Adrenal gland (tissue), 12 donors: ENCODE data around the gene HOXA3. TPM values are rescaled to one million over a fixed set of nuclear protein-coding genes. Genes with fewer than 3 reads are reported as not detected.

Source experiments
- DNase-seq, 7 donors: peaks; one replicate each; pipeline ENCODE4 v3.0.0-alpha.2; 2019 to 2020
- H3K27ac ChIP-seq, 5 donors: fragments of 200-600 bp; sonication (generic) in 4 of 5; 1 replicate in 3 of 5; 2 replicates in 2 of 5; pipeline versions ENCODE4 v1.5.1 to v1.8.0; 2016 to 2020; ENCODE audit warnings: mild to moderate bottlenecking in 1 of 5
- H3K27me3 ChIP-seq: fragments of 200-600 bp; 2 replicates; pipeline ENCODE4 v1.8.0; 2021
- H3K36me3 ChIP-seq, 2 donors: fragments of 200-600 bp; replicated peaks in 1 of 2; 1 replicate in 1 of 2; 2 replicates in 1 of 2; pipeline versions ENCODE4 v1.5.1 to v1.8.0; 2018 to 2022
- H3K4me1 ChIP-seq, 2 donors: fragments of 200-600 bp; replicated peaks in 1 of 2; 1 replicate in 1 of 2; 2 replicates in 1 of 2; pipeline versions ENCODE4 v1.5.1 to v1.8.0; 2018 to 2021
- H3K4me3 ChIP-seq, 4 donors: fragments of 200-600 bp; sonication (generic) in 3 of 4; one replicate each; pipeline ENCODE4 v1.5.1; 2016 to 2018
- H3K9me3 ChIP-seq, 3 donors: fragments of 200-600 bp; sonication (generic) in 1 of 3; replicated peaks in 1 of 3; 1 replicate in 2 of 3; 2 replicates in 1 of 3; pipeline versions ENCODE4 v1.5.1 to v1.8.0; 2016 to 2021
- CTCF ChIP-seq, 6 experiments: fragments of 450-650 bp in 4 of 6; fragments of 200-600 bp in 2 of 6; sonication (generic) in 1 of 6; IDR thresholded peaks; 1 replicate in 5 of 6; 2 replicates in 1 of 6; pipeline versions ENCODE4 v1.5.1 to v1.8.0; 2016 to 2021; ENCODE audit warnings: antibody characterized with exemption in 6 of 6, mild to moderate bottlenecking in 2 of 6, moderate library complexity in 1 of 6
- POLR2A ChIP-seq, 2 donors: fragments of 450-650 bp; IDR thresholded peaks; one replicate each; pipeline ENCODE4 v1.6.1; 2017; ENCODE audit warnings: antibody characterized with exemption in 2 of 2, mild to moderate bottlenecking in 2 of 2, moderate library complexity in 1 of 2
- WGBS, 4 donors: extraction: QIAGEN DNeasy Blood & Tissue Kit in 2 of 4; methylation state at CpG; one replicate each; pipeline versions ENCODE4 v1.1.5 to v1.1.7; 2013 to 2017; 5-methylcytosine and 5-hydroxymethylcytosine counted together
- intact Hi-C, 2 donors: fragments of 100-400 bp; cut with DNase I; formaldehyde crosslinking; loops; one replicate each; pipeline versions ENCODE4 v1.14.1 to v1.15.0; 2022 to 2023
- polyA plus RNA-seq, 3 donors: library from polyadenylated mRNA; stranded (reverse); fragments of 200-250 nt in 2 of 3; fragments of 350-450 nt in 1 of 3; fragmentation: Illumina TruSeq in 1 of 3; extraction: RNeasy Lipid Tissue Mini Kit (QIAGEN cat#74804) in 1 of 3; gene quantifications; one replicate each; pipeline ENCODE4 v1.2.3, GENCODE V29; 2013 to 2014
- total RNA-seq, 9 donors: library from RNA; depleted of rRNA in 4 of 9; stranded (reverse); fragments of >200 nt in 4 of 9; fragments of 120-200 nt in 1 of 9; fragmentation: NEBNext Ultra II Directional in 1 of 9; extraction: Animal tissue kit (Norgen Biotek cat#: 25700) in 1 of 9; gene quantifications; one replicate each; pipeline versions ENCODE4 v1.1.0 to v1.2.4, GENCODE V29; 2013 to 2023
- donor health status: healthy with polysubstance abuse.
- donor health status: Bipolar disorder and iron deficiency.
- donor health status: DM: yes; HTN: yes; CAD: no.
- donor health status: DM: no; HTN: no; CAD: no.
- donor health status: DM: no; HTN: no; CAD: no.
- donor health status: DM: yes; HTN: yes; CAD: no.

HOXA3 gene
- total and polyA plus RNA-seq, 12 donors: 1.0 to 32.7 (median 3.8) TPM

DNA sequence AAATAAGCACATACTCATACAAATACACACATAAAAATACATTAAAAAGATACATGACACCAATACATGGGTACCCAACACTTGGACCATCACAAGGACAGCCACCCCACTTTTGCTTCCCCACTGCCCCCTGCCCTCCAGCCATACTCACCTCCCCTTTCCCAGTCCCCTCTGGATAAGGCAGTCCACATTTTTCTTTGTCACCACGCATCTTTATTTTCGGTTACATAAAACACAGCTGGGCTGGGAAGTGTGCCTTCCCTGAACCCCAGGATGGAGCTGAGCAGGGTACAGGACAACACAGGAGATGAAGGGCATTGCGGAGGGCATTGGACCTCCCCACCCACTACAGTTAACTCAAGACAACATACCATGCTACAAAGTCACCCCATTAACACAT lies 1.1 kb upstream of the HOXA3 start:
- no peaks in the 10 kb centered on the region for H3K27me3 ChIP-seq
- TF ChIP-seq CTCF (IDR thresholded peaks at IDR 0.05): no peak
- no peak for TF ChIP-seq POLR2A (IDR thresholded peaks at IDR 0.05)
- peak in 2 of 7 donors; percentile 15 to 35 for DNase-seq
- 93 to 94% (median 94%) methylated on average over 3 of the region's 3 CpGs for WGBS, 4 donors
- peak overlapping the region in 1 of 5 donors; percentile 11 for H3K27ac ChIP-seq
- peaks cover 7 to 25% of the 10 kb centered on the region in 2 donors for H3K4me1 ChIP-seq
- H3K4me3 ChIP-seq: no peak overlapping the region
- intact Hi-C loops: no loop called here
- H3K9me3 ChIP-seq: no peaks in the 10 kb centered on the region
- H3K36me3 ChIP-seq: no peaks in the 10 kb centered on the region

DNA sequence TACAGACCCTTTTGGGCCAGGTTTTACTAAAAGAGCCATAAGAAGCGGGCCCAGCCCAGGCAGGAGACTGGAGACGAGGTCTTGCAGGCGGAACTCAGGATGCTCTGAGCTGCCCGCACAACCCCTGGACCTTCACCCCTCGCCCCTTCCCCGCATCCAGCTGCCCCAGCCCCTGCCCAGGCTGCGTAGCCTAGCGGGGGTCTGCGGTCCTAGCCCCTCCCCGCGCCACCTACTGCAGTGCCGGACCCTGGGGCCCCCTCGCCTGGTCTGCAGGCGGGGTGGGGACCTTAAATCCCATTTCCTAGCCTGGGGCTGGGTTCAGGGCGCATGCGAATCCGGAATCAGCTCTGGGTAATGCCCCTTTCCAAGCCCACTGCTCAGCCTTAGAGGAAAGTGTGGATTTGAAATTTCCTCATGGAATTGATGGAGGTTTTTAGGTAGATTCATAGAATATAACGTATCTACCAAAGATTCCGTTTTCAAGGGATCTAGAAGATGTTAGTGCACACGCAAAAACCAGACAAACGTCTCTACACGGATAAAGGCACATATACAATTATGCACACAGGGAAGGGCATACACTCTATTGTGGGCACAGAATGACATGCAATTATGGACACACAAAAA lies 546 bp upstream of the HOXA3 start:
- TF ChIP-seq CTCF (IDR thresholded peaks at IDR 0.05) (no peak), POLR2A (IDR thresholded peaks at IDR 0.05) (no peak)
- Histone ChIP-seq H3K27ac (peak overlapping the region in 3 of 5 donors; percentile 53 to 99 (median 99)), H3K27me3 (no peaks in the 10 kb centered on the region), H3K9me3 (no peaks in the 10 kb centered on the region), H3K36me3 (no peaks in the 10 kb centered on the region), H3K4me3 (peak overlapping the region in 1 of 4 donors; percentile 63), H3K4me1 (peaks cover 13 to 28% of the 10 kb centered on the region in 2 donors)
- WGBS, 4 donors: 50 to 81% (median 67%) methylated on average over 8 to 22 of the region's 22 CpGs
- peak in 3 of 7 donors; percentile 19 to 50 (median 24) for DNase-seq
- intact Hi-C loops: no loop called here

- peak in 1 of 7 donors; percentile 45 for DNase-seq
- peaks cover 13 to 41% of the 10 kb centered on the region in 2 donors for H3K4me1 ChIP-seq
- WGBS, 4 donors: 21 to 37% (median 36%) methylated on average over 17 to 27 of the region's 27 CpGs
- no peaks in the 10 kb centered on the region for H3K27me3 ChIP-seq
- TF ChIP-seq POLR2A (IDR thresholded peaks at IDR 0.05): no peak
- no peak for TF ChIP-seq CTCF (IDR thresholded peaks at IDR 0.05)
- H3K4me3 ChIP-seq: peak overlapping the region in 2 of 4 donors; percentile 27 to 63
- intact Hi-C loops: no loop called here
- H3K36me3 ChIP-seq: no peaks in the 10 kb centered on the region
- peak overlapping the region; percentile 66 to 99 (median 93) for H3K27ac ChIP-seq
- H3K9me3 ChIP-seq: no peaks in the 10 kb centered on the region
Measured at GRCh38 chr7:27151341-27151930, 947 bp downstream of the HOXA3 start.

GRCh38 chr7:27150568-27151340 lies 1.6 kb downstream of the HOXA3 start:
- H3K4me3 ChIP-seq: peak overlapping the region in 3 of 4 donors; percentile 27 to 63 (median 51)
- peak; percentile 82 to 90 (median 86) for DNase-seq
- H3K27me3 ChIP-seq: no peaks in the 10 kb centered on the region
- TF ChIP-seq CTCF (IDR thresholded peaks at IDR 0.05): peak; percentile 68 to 92 (median 85)
- TF ChIP-seq POLR2A (IDR thresholded peaks at IDR 0.05): peak; percentile 51 to 86
- whole genome bisulfite sequencing, 4 donors: 0 to 1% (median 1%) methylated on average over 18 to 58 of the region's 58 CpGs
- no peaks in the 10 kb centered on the region for H3K36me3 ChIP-seq
- H3K27ac ChIP-seq: peak overlapping the region; percentile 66 to 99 (median 93)
- no peaks in the 10 kb centered on the region for H3K9me3 ChIP-seq
- peaks cover 13 to 40% of the 10 kb centered on the region in 2 donors for H3K4me1 ChIP-seq
- intact Hi-C loops: no loop called here
